Endothelial cell of umbilical vein (primary cell): Measurements from ENCODE around the gene NT5DC4. TPM values are rescaled to one million over a fixed set of nuclear protein-coding genes. Genes with fewer than 3 reads are reported as not detected.

Experiments
- BruUV-seq: library from RNA; stranded (reverse); fragments of 400-500 nt; replicated peaks from 2 replicates; lab custom pipeline; 2021; lab: Mats Ljungman, UMichigan
- CTCF ChIA-PET: fragments of 300-600, 350-600 bp; sonication (Branson Sonifier 250); formaldehyde crosslinking; loops from one replicate; lab custom pipeline; 2021; ENCODE audit warnings: antibody characterized with exemption, inconsistent platforms; lab: Charles Lee
- POLR2A ChIA-PET: fragments of 300-600, 350-600 bp; sonication (Branson Sonifier 250); formaldehyde crosslinking; loops from one replicate; lab custom pipeline; 2021; ENCODE audit warnings: antibody characterized with exemption, inconsistent platforms; lab: Charles Lee
- DNase-seq: peaks from one replicate; pipeline ENCODE4 v3.0.0-alpha.2; 2011; ENCODE audit warnings: low read depth, low spot score
- FAIRE-seq: peaks from 2 replicates; lab custom pipeline; 2011; peaks lifted over from hg19 to GRCh38; lab: Jason Lieb, UNC
- H2AFZ ChIP-seq: 2 replicates; pipeline ENCODE4 v1.6.0; 2012; ENCODE audit warnings: low read depth, low read length, control low read depth, inconsistent platforms
- H3K27ac ChIP-seq: 2 replicates; pipeline ENCODE4 v1.5.1; 2011; ENCODE audit warnings: low read depth, mild to moderate bottlenecking, control low read depth, low read length, moderate library complexity; ENCODE audit not compliant: insufficient read depth
- H3K27me3 ChIP-seq, 2 experiments: 2 replicates each; pipeline versions ENCODE4 v1.6.0 to v1.6.1; 2011; ENCODE audit warnings: low read length in 2 of 2, mixed read lengths in 1 of 2; ENCODE audit not compliant: control insufficient read depth in 2 of 2, insufficient read depth in 2 of 2
- H3K36me3 ChIP-seq, 2 experiments: 2 replicates in 1 of 2; 3 replicates in 1 of 2; pipeline ENCODE4 v1.5.1; 2011; ENCODE audit warnings: low read length in 2 of 2, mild to moderate bottlenecking in 1 of 2, moderate library complexity in 1 of 2; ENCODE audit not compliant: control insufficient read depth in 2 of 2, insufficient read depth in 2 of 2; ENCODE audit errors: extremely low read depth in 1 of 2
- H3K4me1 ChIP-seq: 3 replicates; pipeline ENCODE4 v1.5.1; 2011; ENCODE audit warnings: mild to moderate bottlenecking, low read length; ENCODE audit not compliant: control insufficient read depth, insufficient read depth; ENCODE audit errors: extremely low read depth
- H3K4me2 ChIP-seq: 2 replicates; pipeline ENCODE4 v1.6.1; 2011; ENCODE audit warnings: low read length, control low read depth, mixed read lengths; ENCODE audit not compliant: insufficient read depth
- H3K4me3 ChIP-seq, 3 experiments: fragments of 200-600 bp in 1 of 3; sonication (generic), shearing (Covaris generic) in 1 of 3; replicated peaks in 1 of 3; 2 replicates each; pipeline ENCODE4 v1.5.1; 2011 to 2016; ENCODE audit warnings: control low read depth in 3 of 3, low read length in 3 of 3, mild to moderate bottlenecking in 2 of 3, inconsistent platforms in 1 of 3, low read depth in 1 of 3, moderate library complexity in 1 of 3; ENCODE audit not compliant: insufficient read depth in 1 of 3
- H3K79me2 ChIP-seq: 2 replicates; pipeline ENCODE4 v1.6.0; 2012; ENCODE audit warnings: low read length, inconsistent platforms; ENCODE audit not compliant: control insufficient read depth, insufficient read depth
- H3K9ac ChIP-seq: replicated peaks from 2 replicates; pipeline ENCODE3; 2011; ENCODE audit warnings: low read length, control low read depth; ENCODE audit not compliant: insufficient read depth; ENCODE audit errors: extremely low read depth
- H3K9me1 ChIP-seq: replicated peaks from 3 replicates; pipeline ENCODE4 v1.6.0; 2011; ENCODE audit warnings: mild to moderate bottlenecking, low read length; ENCODE audit not compliant: control insufficient read depth, insufficient read depth; ENCODE audit errors: extremely low read depth
- H3K9me3 ChIP-seq: replicated peaks from 2 replicates; pipeline ENCODE4 v1.5.1; 2012; ENCODE audit warnings: low read length, inconsistent platforms; ENCODE audit not compliant: control insufficient read depth, insufficient read depth
- H4K20me1 ChIP-seq: replicated peaks from 2 replicates; pipeline ENCODE3; 2011; ENCODE audit warnings: mild to moderate bottlenecking, low read length; ENCODE audit not compliant: control insufficient read depth, insufficient read depth; ENCODE audit errors: extremely low read depth
- CTCF ChIP-seq, 2 donors: IDR thresholded peaks; 1 replicate in 1 of 2; 2 replicates in 1 of 2; pipeline ENCODE4 v1.5.1; 2011; ENCODE audit warnings: low read length in 2 of 2, mild to moderate bottlenecking in 2 of 2, moderate library complexity in 2 of 2, control low read depth in 1 of 2, inconsistent platforms in 1 of 2, low read depth in 1 of 2; ENCODE audit not compliant: insufficient read depth in 1 of 2; ENCODE audit errors: extremely low read depth in 1 of 2
- FOS ChIP-seq: IDR thresholded peaks from 2 replicates; pipeline ENCODE4 v1.6.1; 2011; ENCODE audit warnings: mild to moderate bottlenecking, low read length, moderate library complexity, borderline replicate concordance; ENCODE audit not compliant: insufficient read depth
- GATA2 ChIP-seq: IDR thresholded peaks from 2 replicates; pipeline ENCODE4 v1.7.0; 2011; ENCODE audit warnings: low read depth, mild to moderate bottlenecking, moderate library complexity, mixed read lengths, low read length; ENCODE audit not compliant: insufficient read length, insufficient read depth
- MAX ChIP-seq: IDR thresholded peaks from 2 replicates; pipeline ENCODE4 v1.6.1; 2011; ENCODE audit not compliant: insufficient read depth, insufficient read length
- MYC ChIP-seq: IDR thresholded peaks from one replicate; pipeline ENCODE4 v1.6.1; 2011; ENCODE audit warnings: mild to moderate bottlenecking, low read depth, low read length
- POLR2A ChIP-seq: IDR thresholded peaks from 2 replicates; pipeline ENCODE4 v1.6.1; 2012; ENCODE audit warnings: low read depth, mild to moderate bottlenecking, control low read depth, low read length
- POLR2AphosphoS5 ChIP-seq: IDR thresholded peaks from 2 replicates; pipeline ENCODE4 v1.6.1; 2012; ENCODE audit warnings: low read depth, mild to moderate bottlenecking, control low read depth, low read length, moderate library complexity; ENCODE audit not compliant: insufficient read depth
- dilution Hi-C: fragments of 300-500 bp; cut with MboI; formaldehyde crosslinking; loops from one replicate; pipeline ENCODE4 v1.15.0; 2019; ENCODE audit warnings: low sequenced_read_pairs; ENCODE audit not compliant: extremely low pct_ligation_motif_present
- intact Hi-C: fragments of 100-400 bp; cut with micrococcal nuclease; formaldehyde crosslinking; loops from one replicate; pipeline ENCODE4 v1.10.0; 2022
- polyA plus RNA-seq, 4 experiments: library from polyadenylated mRNA; depleted of rRNA in 3 of 4; stranded (reverse) in 3 of 4; unstranded in 1 of 4; fragments of >200 nt; gene quantifications; 2 replicates each; pipeline versions ENCODE4 v1.2.1 to v1.2.3, GENCODE V29; 2011 to 2012; ENCODE audit warnings: missing spikeins in 1 of 4
- total RNA-seq: library from RNA; stranded (reverse); gene quantifications from 2 replicates; pipeline ENCODE4 v1.2.3, GENCODE V29; 2021

Gene NT5DC4
- total and polyA plus RNA-seq, 2 donors (not counting 3 experiments of a cell fraction or from before 2014, with no cell fraction given): not detected

- H3K9ac ChIP-seq: no peak overlapping the region
- H3K9me3 ChIP-seq: no peaks in the 10 kb centered on the region
- peaks cover 8% of the 10 kb centered on the region for H3K79me2 ChIP-seq
- dilution Hi-C loops: loop anchor here (25.0 kb wide), 1 partner anchor 169 kb away; no protein-coding TSS in a partner anchor
- no TSS peak for BruUV-seq
- peaks cover 9% of the 10 kb centered on the region for H3K4me1 ChIP-seq
- no peaks in the 10 kb centered on the region for H4K20me1 ChIP-seq
- ChIA-PET POLR2A (interaction anchor here (0.7 kb wide), 1 partner anchor 37 kb away, joined by 5 read pairs; no protein-coding TSS in a partner anchor), CTCF (interaction anchor here (1.1 to 2.2 kb wide), 7 partner anchors 16 to 173 kb away, joined by 3 to 9 read pairs (median 4); partner anchors contain the start of gene IL1A)
- no peaks in the 10 kb centered on the region for H3K27me3 ChIP-seq
- intact Hi-C loops: no loop called here
- peak overlapping the region; percentile 86 for H3K4me2 ChIP-seq
- H3K4me3 ChIP-seq: no peak overlapping the region
- peak overlapping the region; percentile 87 for H2AFZ ChIP-seq
- no peaks in the 10 kb centered on the region for H3K9me1 ChIP-seq
- DNase-seq: no peak
- no peaks in the 10 kb centered on the region for H3K36me3 ChIP-seq
- no peak for FAIRE-seq
- no peak overlapping the region for H3K27ac ChIP-seq
- TF ChIP-seq FOS (no peak), GATA2 (no peak)
These were observed 47.6 kb downstream of the NT5DC4 start for GRCh38 chr2:112768432-112768831.

DNA sequence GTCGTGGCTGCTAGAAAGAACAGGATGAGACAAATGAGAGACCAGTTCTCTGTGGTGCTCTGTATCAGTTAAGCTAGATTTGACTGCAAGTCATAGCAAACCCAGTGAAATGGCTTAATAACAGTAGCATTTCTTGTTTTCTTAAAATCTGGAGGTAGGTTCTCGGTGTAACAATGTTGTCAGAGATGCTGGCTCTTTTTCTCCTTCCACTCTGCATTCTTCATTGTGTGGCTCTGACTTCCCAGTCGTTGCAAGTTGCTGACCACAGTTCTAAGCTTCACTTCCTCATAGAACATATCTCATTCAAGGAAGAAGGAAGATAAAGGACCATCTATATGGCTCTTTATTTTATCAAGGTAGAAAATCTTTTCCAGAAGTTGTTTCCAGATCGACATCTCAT, 51.5 kb downstream of the NT5DC4 start:
- Histone ChIP-seq H3K79me2 (no peaks in the 10 kb centered on the region), H3K36me3 (no peaks in the 10 kb centered on the region), H3K4me2 (no peak overlapping the region), H3K27ac (no peak overlapping the region), H3K9ac (no peak overlapping the region), H3K4me1 (no peaks in the 10 kb centered on the region), H4K20me1 (no peaks in the 10 kb centered on the region), H2AFZ (no peak overlapping the region), H3K9me1 (no peaks in the 10 kb centered on the region), H3K4me3 (no peak overlapping the region), H3K9me3 (no peaks in the 10 kb centered on the region), H3K27me3 (no peaks in the 10 kb centered on the region)
- POLR2A ChIA-PET: no interaction called here
- TF ChIP-seq FOS (no peak), MAX (no peak), POLR2AphosphoS5 (no peak), GATA2 (no peak), CTCF (IDR thresholded peaks at IDR 0.05; ENCODE audit: extremely low read depth in 1 of 2, insufficient read depth in 1 of 2, low read depth in 1 of 2, low read length in 2 of 2) (no peak), MYC (no peak), POLR2A (no peak)
- dilution Hi-C loops: loop anchor here (25.0 kb wide), 1 partner anchor 165 kb away; no protein-coding TSS in a partner anchor
- BruUV-seq: no TSS peak
- CTCF ChIA-PET: no interaction called here
- no peak for DNase-seq
- intact Hi-C loops: no loop called here
- FAIRE-seq: no peak
